ENCODE data around the gene RUNX1.
A peak's percentile ranks its signal among the peaks of the same experiment; 100 is the strongest.

Gene RUNX1
- 18.7 to 145 (median 49.0) reads per million in 18 experiments for total RNA-seq

- DNase-seq: peak; percentile 94 to 96
Measured at GRCh38 chr21:35048706-35049617, at the start of gene RUNX1. Gene RUNX1 (minus strand): TSS chr21:35049302.

- DNase-seq: no peak
Measured at GRCh38 chr21:35097525-35097924, 48.4 kb upstream of the RUNX1 start.

- DNase-seq: no peak
Measured at GRCh38 chr21:35096959-35097358, 47.9 kb upstream of the RUNX1 start.

- DNase-seq: no peak
Measured at GRCh38 chr21:35095859-35096291, 46.8 kb upstream of the RUNX1 start.

- DNase-seq: no peak
Measured at GRCh38 chr21:35093514-35093913, 44.4 kb upstream of the RUNX1 start.

GRCh38 chr21:35091496-35091895 is 42.4 kb upstream of the RUNX1 start:
- no peak for DNase-seq

- no peak for DNase-seq
Measured at GRCh38 chr21:35090403-35090802, 41.3 kb upstream of the RUNX1 start.

- DNase-seq: no peak
Measured at GRCh38 chr21:35088319-35088771, 39.2 kb upstream of the RUNX1 start.

GRCh38 chr21:35086357-35086756 is 37.3 kb upstream of the RUNX1 start:
- DNase-seq: no peak

GRCh38 chr21:35084869-35085268 is 35.8 kb upstream of the RUNX1 start:
- DNase-seq: no peak

- no peak for DNase-seq
Measured at GRCh38 chr21:35083246-35083645, 34.1 kb upstream of the RUNX1 start.

GRCh38 chr21:35081861-35082260 is 32.8 kb upstream of the RUNX1 start:
- DNase-seq: no peak

- no peak for DNase-seq
Measured at GRCh38 chr21:35079181-35079580, 30.1 kb upstream of the RUNX1 start.

- no peak for DNase-seq
Measured at GRCh38 chr21:35077975-35078374, 28.9 kb upstream of the RUNX1 start.

- no peak for DNase-seq
Measured at GRCh38 chr21:35077466-35077865, 28.4 kb upstream of the RUNX1 start.

GRCh38 chr21:35075546-35075945 is 26.4 kb upstream of the RUNX1 start:
- DNase-seq: peak; percentile 60 to 65

GRCh38 chr21:35072960-35073359 is 23.9 kb upstream of the RUNX1 start:
- DNase-seq: no peak

GRCh38 chr21:35072557-35072956 is 23.5 kb upstream of the RUNX1 start:
- no peak for DNase-seq

GRCh38 chr21:35071347-35071746 is 22.2 kb upstream of the RUNX1 start:
- DNase-seq: peak; percentile 38 to 53

- no peak for DNase-seq
Measured at GRCh38 chr21:35070436-35070835, 21.3 kb upstream of the RUNX1 start.

- no peak for DNase-seq
Measured at GRCh38 chr21:35066824-35067223, 17.7 kb upstream of the RUNX1 start.

- DNase-seq: no peak
Measured at GRCh38 chr21:35063428-35064172, 14.5 kb upstream of the RUNX1 start.

- no peak for DNase-seq
Measured at GRCh38 chr21:35062016-35062415, 12.9 kb upstream of the RUNX1 start.

- no peak for DNase-seq
Measured at GRCh38 chr21:35059742-35060141, 10.6 kb upstream of the RUNX1 start.
